Measurements from ENCODE around the gene RNFT1.
A peak's percentile ranks its signal among the peaks of the same experiment; 100 is the strongest.
"Not testable (repeated sequence)": the region's sequence is repeated elsewhere in the genome, so short reads cannot be mapped to it uniquely, and the experiment has no call there.

The RNFT1 gene

GRCh38 chr17:59920637-59921036 lies 43.9 kb downstream of the RNFT1 start:
- DNase-seq = not testable (repeated sequence)

- DNase-seq = no peak
Measured at GRCh38 chr17:59916446-59916845, 48.1 kb downstream of the RNFT1 start.

GRCh38 chr17:59914274-59914854 lies 50.2 kb downstream of the RNFT1 start:
- DNase-seq = peak; percentile 9

DNA sequence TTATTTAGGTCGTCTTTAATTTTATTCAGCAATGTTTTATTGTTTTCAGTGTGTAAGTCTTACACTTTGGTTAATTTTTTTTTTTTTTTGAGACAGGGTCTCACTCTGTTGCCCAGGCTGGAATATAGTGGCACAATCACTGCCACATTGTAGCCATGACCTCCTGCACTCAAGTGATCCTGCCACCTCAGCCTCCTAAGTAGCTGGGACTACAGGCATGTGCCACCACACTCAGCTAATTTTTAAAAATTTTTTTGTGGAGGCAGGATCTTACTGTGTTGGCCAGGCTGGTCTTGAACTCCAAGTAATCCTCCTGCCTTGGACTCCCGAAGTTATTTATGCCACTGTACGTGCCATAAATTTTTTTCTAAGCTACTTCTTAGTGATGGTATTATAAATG lies 57.1 kb downstream of the RNFT1 start:
- no peak for DNase-seq

GRCh38 chr17:59903455-59903854 lies 61.1 kb downstream of the RNFT1 start:
- no peak for DNase-seq
